Memory B cell (primary cell): ENCODE measurements around the gene FAM72D.
"Not testable (repeated sequence)": the region's sequence is repeated elsewhere in the genome, so short reads cannot be mapped to it uniquely, and the experiment has no call there.

Experiments used
- ATAC-seq: fragments of 150-1000 bp; cut with Tn5 transposase; 2 replicates; pipeline ENCODE4 v1.10.0; 2021; ENCODE audit warnings: low read depth, mild to moderate bottlenecking, moderate library complexity
- DNase-seq, 2 donors: peaks; one replicate each; pipeline ENCODE4 v3.0.0; 2022; ENCODE audit warnings: low spot score in 2 of 2
- H3K27ac Mint-ChIP-seq: one replicate; pipeline ENCODE4 v1.8.0; 2022; ENCODE audit warnings: mild to moderate bottlenecking, moderate library complexity, mixed read lengths
- H3K27me3 Mint-ChIP-seq: one replicate; pipeline ENCODE4 v1.8.0; 2022; ENCODE audit warnings: mixed read lengths
- H3K36me3 Mint-ChIP-seq: one replicate; pipeline ENCODE4 v1.8.0; 2022; ENCODE audit warnings: mild to moderate bottlenecking, mixed read lengths
- H3K4me1 Mint-ChIP-seq: one replicate; pipeline ENCODE4 v1.8.0; 2022; ENCODE audit warnings: mixed read lengths
- H3K4me3 Mint-ChIP-seq: one replicate; pipeline ENCODE4 v1.8.0; 2022; ENCODE audit warnings: mild to moderate bottlenecking, moderate library complexity, mixed read lengths
- H3K9me3 Mint-ChIP-seq: one replicate; pipeline ENCODE4 v1.8.0; 2022; ENCODE audit warnings: mixed read lengths

Gene FAM72D

DNA sequence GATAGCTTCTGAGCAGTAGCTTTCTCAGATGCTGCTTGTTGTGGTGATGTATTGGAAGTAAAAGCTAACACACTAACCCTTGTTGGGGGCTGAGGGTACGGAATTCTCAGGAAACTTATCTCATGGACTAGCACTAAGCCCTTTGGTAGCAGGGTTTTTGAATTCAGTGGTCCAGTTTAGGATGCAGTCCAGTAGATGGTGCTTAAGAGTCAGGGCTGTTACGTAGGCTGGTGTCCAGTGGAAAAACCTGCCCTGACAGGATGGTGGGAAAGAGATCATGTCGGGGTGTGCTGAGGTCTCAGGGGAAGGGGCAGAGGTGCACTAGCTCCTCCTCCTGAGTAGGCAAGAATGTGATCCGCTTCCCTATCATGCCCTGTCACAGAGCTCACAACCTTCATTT is 59.6 kb downstream of the FAM72D start:
- H3K27me3 Mint-ChIP-seq, H3K4me3 Mint-ChIP-seq: not testable (repeated sequence)

DNA sequence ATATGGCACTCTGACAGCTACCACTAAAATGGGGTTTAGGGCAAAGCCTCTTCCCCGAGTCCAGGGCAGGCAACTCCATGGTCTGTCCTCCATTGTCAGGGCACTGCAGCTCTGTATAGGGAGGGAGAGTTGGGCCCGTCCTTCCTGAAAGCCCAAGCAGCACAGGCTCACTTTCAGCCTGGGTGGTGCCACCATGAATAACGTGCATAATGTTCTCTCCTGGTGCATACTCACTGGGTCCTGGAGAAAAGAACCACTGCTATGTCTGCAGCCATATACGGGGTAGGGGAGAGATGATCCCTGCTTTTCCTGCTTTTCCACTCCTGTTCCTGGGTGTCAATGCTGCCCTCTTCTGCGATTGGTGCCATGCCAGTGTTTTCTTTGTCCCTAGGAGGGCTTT is 60.1 kb downstream of the FAM72D start:
- H3K4me3 Mint-ChIP-seq, DNase-seq: not testable (repeated sequence)

More for the DNA sequence above, 59.6 kb downstream of the FAM72D start:
- not testable (repeated sequence) for H3K27ac Mint-ChIP-seq, H3K36me3 Mint-ChIP-seq, DNase-seq, H3K4me1 Mint-ChIP-seq, ATAC-seq, H3K9me3 Mint-ChIP-seq

DNA sequence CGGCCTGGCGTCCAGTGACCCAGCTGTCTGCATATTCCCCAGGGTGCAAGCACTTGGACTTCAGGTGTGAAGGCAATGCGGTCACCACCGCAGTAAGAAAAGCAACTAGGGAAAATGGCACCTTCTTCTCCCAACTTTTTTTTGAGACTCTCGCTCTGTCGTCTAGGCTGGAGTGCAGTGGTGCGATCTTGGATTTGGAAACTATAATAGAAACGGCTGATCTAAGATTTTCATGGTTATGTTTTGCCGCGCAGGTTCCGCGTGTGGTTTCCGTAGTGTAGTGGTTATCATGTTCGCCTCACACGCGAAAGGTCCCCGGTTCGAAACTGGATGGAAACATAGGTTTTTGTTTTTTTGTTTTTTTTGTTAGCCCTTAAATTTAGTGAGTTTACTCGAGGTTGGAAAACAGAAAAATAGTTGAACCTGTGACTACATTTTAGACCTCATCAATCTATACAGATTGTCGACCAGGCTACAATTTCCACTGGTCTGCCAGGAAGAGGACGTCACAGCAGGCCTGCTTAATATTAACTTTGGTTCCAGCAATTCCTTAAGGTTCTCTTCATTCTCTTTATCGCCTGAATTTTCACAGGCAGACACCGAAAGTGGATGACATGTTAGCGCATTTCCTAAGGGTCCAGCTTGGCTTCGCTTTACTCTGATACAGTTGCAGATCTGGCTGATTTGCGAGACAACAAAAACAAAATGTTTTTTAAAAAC is 61.3 kb downstream of the FAM72D start:
- peak; percentile 72 for ATAC-seq
- H3K27me3 Mint-ChIP-seq, H3K36me3 Mint-ChIP-seq, H3K9me3 Mint-ChIP-seq, H3K4me1 Mint-ChIP-seq: not testable (repeated sequence)
- DNase-seq, result peak; percentile 31 to 48
- peak overlapping the region; percentile 93 for H3K27ac Mint-ChIP-seq
- H3K4me3 Mint-ChIP-seq, result peak overlapping the region; percentile 71

More for the DNA sequence above, 60.1 kb downstream of the FAM72D start:
- H3K27me3 Mint-ChIP-seq, H3K9me3 Mint-ChIP-seq, ATAC-seq, H3K27ac Mint-ChIP-seq, H3K4me1 Mint-ChIP-seq, H3K36me3 Mint-ChIP-seq: not testable (repeated sequence)

DNA sequence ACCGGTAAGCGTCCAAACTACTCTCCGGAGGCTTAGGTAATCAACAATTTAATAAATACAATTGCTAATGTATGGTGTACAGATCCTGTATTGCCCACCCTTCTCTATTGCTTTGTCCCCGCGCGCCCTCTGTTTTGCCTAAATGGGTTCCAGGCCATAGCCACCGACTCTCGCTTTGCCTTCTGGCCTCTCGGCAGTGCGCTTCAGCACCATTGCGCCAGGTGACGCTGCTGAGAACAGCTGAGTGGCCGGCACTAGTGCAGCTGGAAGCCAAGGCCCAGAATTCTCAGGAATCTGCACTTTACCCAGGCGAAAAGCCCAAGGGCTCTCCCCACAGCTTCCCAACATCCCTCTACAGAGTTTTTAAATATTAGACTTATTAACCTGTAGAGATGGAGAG is 61.9 kb downstream of the FAM72D start:
- not testable (repeated sequence) for DNase-seq, H3K27ac Mint-ChIP-seq, H3K36me3 Mint-ChIP-seq, H3K9me3 Mint-ChIP-seq, H3K4me3 Mint-ChIP-seq, H3K4me1 Mint-ChIP-seq, H3K27me3 Mint-ChIP-seq
- ATAC-seq, result peak; percentile 59

DNA sequence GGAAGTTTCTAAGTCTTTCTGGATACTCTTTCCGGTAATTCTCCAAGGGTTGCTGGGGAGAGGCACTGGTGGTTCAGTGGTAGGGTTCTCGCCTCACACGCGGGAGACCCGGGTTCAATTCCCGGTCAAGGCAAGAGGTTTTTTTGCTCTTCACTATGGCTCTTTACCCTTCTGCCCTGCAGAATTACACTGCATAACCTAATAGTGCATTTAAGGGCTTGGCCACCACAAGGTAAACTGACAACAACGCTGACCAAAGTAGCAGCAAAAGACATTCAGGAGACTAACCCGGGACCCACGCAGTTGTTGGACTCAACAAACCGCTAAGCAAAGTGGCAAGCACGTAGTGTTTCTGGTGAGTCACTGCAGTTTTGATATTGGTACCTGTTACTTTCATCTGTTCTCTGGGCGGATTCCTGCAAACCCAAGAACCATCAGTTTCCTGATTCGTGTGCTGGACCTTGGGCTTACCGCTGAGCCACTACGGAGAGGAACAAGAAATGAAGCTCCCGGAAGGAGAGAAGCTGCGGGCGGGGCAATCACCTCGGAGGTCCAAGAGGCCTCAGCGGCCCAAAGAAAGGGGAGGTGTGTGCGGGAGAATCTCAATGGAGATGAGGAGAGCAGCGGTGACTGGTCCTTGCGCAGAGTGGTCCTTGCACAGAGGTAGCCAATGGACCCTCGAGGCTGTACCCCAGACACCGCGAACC is 65.4 kb downstream of the FAM72D start:
- not testable (repeated sequence) for H3K27me3 Mint-ChIP-seq, H3K27ac Mint-ChIP-seq, H3K4me3 Mint-ChIP-seq, H3K36me3 Mint-ChIP-seq, H3K4me1 Mint-ChIP-seq, H3K9me3 Mint-ChIP-seq, DNase-seq
- peak; percentile 35 for ATAC-seq
